Vagina (tissue), 2 donors: ENCODE results near the gene LCORL.

Source experiments
- POLR2A ChIP-seq, 2 donors: fragments of 450-650 bp; IDR thresholded peaks; one replicate each; pipeline ENCODE4 v1.6.1; 2017; ENCODE audit warnings: antibody characterized with exemption in 2 of 2, mild to moderate bottlenecking in 2 of 2, moderate library complexity in 2 of 2
- POLR2AphosphoS5 ChIP-seq, 2 donors: sonication (generic); formaldehyde crosslinking; IDR thresholded peaks; one replicate each; pipeline ENCODE4 v1.9.0; 2017; ENCODE audit warnings: antibody characterized with exemption in 2 of 2, mild to moderate bottlenecking in 2 of 2, low read depth in 1 of 2; ENCODE audit not compliant: insufficient read depth in 1 of 2
- TF ChIP-seq, protein P1 (sequence below), 3 experiments: fragments of 450-650 bp in 2 of 3; fragments of 200-600 bp in 1 of 3; sonication (generic) in 1 of 3; IDR thresholded peaks; one replicate each; pipeline ENCODE4 v1.5.1; 2017 to 2019; ENCODE audit warnings: antibody characterized with exemption in 3 of 3, mild to moderate bottlenecking in 2 of 3, moderate library complexity in 2 of 3

- TF ChIP-seq, protein P1, sequence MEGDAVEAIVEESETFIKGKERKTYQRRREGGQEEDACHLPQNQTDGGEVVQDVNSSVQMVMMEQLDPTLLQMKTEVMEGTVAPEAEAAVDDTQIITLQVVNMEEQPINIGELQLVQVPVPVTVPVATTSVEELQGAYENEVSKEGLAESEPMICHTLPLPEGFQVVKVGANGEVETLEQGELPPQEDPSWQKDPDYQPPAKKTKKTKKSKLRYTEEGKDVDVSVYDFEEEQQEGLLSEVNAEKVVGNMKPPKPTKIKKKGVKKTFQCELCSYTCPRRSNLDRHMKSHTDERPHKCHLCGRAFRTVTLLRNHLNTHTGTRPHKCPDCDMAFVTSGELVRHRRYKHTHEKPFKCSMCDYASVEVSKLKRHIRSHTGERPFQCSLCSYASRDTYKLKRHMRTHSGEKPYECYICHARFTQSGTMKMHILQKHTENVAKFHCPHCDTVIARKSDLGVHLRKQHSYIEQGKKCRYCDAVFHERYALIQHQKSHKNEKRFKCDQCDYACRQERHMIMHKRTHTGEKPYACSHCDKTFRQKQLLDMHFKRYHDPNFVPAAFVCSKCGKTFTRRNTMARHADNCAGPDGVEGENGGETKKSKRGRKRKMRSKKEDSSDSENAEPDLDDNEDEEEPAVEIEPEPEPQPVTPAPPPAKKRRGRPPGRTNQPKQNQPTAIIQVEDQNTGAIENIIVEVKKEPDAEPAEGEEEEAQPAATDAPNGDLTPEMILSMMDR (IDR thresholded peaks at IDR 0.05) = no peak
- TF ChIP-seq POLR2A (IDR thresholded peaks at IDR 0.05) = no peak
- TF ChIP-seq POLR2AphosphoS5 (IDR thresholded peaks at IDR 0.05; ENCODE audit: insufficient read depth in 1 of 2, low read depth in 1 of 2) = no peak
These were observed 106.1 kb downstream of the LCORL start for GRCh38 chr4:17915439-17915838.
